HepG2 (cell line): ENCODE measurements around the gene MTHFR. TPM values are rescaled to one million over a fixed set of nuclear protein-coding genes. Genes with fewer than 3 reads are reported as not detected.

Source experiments
- ATAC-seq: fragments of 200-7000 bp; cut with Tn5 transposase; 3 replicates; pipeline ENCODE4 v1.9.1; 2020; ENCODE audit warnings: mild to moderate bottlenecking, moderate library complexity
- BruUV-seq: library from RNA; stranded (reverse); fragments of 400-500 nt; replicated peaks from 2 replicates; lab custom pipeline; 2021; lab: Mats Ljungman, UMichigan
- CTCF ChIA-PET: fragments of 300-600 bp; formaldehyde crosslinking; extraction: SDS; loops from one replicate; lab custom pipeline; 2021; ENCODE audit warnings: low total read pairs, inconsistent platforms, low intra/inter-chr PET ratio; lab: Yijun Ruan, JAX
- POLR2A ChIA-PET: fragments of 350-600 bp; sonication (Branson Sonifier 250); formaldehyde crosslinking; loops from one replicate; lab custom pipeline; 2020; ENCODE audit warnings: antibody characterized with exemption, inconsistent platforms; lab: Yijun Ruan, JAX
- DNase-seq: peaks from one replicate; pipeline ENCODE4 v3.0.0-alpha.2; 2015; ENCODE audit warnings: low spot score
- FAIRE-seq: peaks from 3 replicates; lab custom pipeline; 2011; peaks lifted over from hg19 to GRCh38; lab: Jason Lieb, UNC
- H2AFZ ChIP-seq: one replicate; pipeline ENCODE4 v1.6.1; 2011; ENCODE audit warnings: low read length, inconsistent platforms
- H3K27ac ChIP-seq: fragments of 300-600 bp; 3 replicates; pipeline ENCODE4 v1.8.0; 2011; ENCODE audit warnings: mixed run types, mild to moderate bottlenecking, mixed read lengths, low read length, inconsistent platforms; ENCODE audit not compliant: insufficient read depth; ENCODE audit errors: extremely low read length
- H3K27me3 ChIP-seq, 2 experiments: fragments of 200-600 bp in 1 of 2; 2 replicates in 1 of 2; 3 replicates in 1 of 2; pipeline versions ENCODE4 v1.6.0 to v1.8.0; 2011; ENCODE audit warnings: low read length in 2 of 2, mild to moderate bottlenecking in 2 of 2, moderate library complexity in 2 of 2, inconsistent platforms in 1 of 2; ENCODE audit not compliant: insufficient read depth in 2 of 2, control insufficient read depth in 1 of 2
- H3K36me3 ChIP-seq, 2 experiments: fragments of 200-600 bp in 1 of 2; replicated peaks in 1 of 2; 2 replicates in 1 of 2; 3 replicates in 1 of 2; pipeline versions ENCODE4 v1.5.1 to v1.8.0; 2011; ENCODE audit warnings: low read length in 2 of 2, inconsistent platforms in 1 of 2; ENCODE audit not compliant: insufficient read depth in 2 of 2, control insufficient read depth in 1 of 2
- H3K4me1 ChIP-seq: 2 replicates; pipeline ENCODE4 v1.5.1; 2012; ENCODE audit warnings: low read length, inconsistent platforms; ENCODE audit not compliant: insufficient read depth
- H3K4me2 ChIP-seq: 2 replicates; pipeline ENCODE4 v1.6.0; 2011; ENCODE audit warnings: low read depth, low read length, inconsistent platforms
- H3K4me3 ChIP-seq, 3 experiments: fragments of 200-600 bp in 1 of 3; sonication (generic), shearing (Covaris generic) in 1 of 3; replicated peaks in 1 of 3; 2 replicates each; pipeline ENCODE4 v1.5.1; 2011 to 2016; ENCODE audit warnings: low read length in 3 of 3, inconsistent platforms in 2 of 3, low read depth in 2 of 3, mild to moderate bottlenecking in 2 of 3, control low read depth in 1 of 3, mixed read lengths in 1 of 3; ENCODE audit not compliant: insufficient read depth in 1 of 3
- H3K79me2 ChIP-seq: one replicate; pipeline ENCODE4 v1.6.1; 2011; ENCODE audit warnings: low read length, inconsistent platforms; ENCODE audit not compliant: insufficient read depth
- H3K9ac ChIP-seq: 2 replicates; pipeline ENCODE4 v1.6.0; 2011; ENCODE audit warnings: mild to moderate bottlenecking, low read depth, low read length, inconsistent platforms; ENCODE audit not compliant: insufficient read depth
- H3K9me3 ChIP-seq: 2 replicates; pipeline ENCODE4 v1.5.1; 2012; ENCODE audit warnings: mild to moderate bottlenecking, low read length
- H4K20me1 ChIP-seq: 2 replicates; pipeline ENCODE4 v1.6.0; 2011; ENCODE audit warnings: inconsistent platforms, mild to moderate bottlenecking, low read length, moderate library complexity; ENCODE audit not compliant: insufficient read depth
- CREM ChIP-seq, 2 experiments: sonication (generic) in 1 of 2; formaldehyde crosslinking in 1 of 2; IDR thresholded peaks; 2 replicates each; pipeline versions ENCODE4 v1.4.0 to v1.6.1; 2016 to 2020; ENCODE audit warnings: antibody characterized with exemption in 1 of 2, mild to moderate bottlenecking in 1 of 2, missing genetic modification reagents in 1 of 2
- DMTF1 ChIP-seq: sonication (generic); formaldehyde crosslinking; IDR thresholded peaks from 2 replicates; pipeline ENCODE4 v1.4.0; 2020; ENCODE audit warnings: mild to moderate bottlenecking, missing genetic modification reagents
- ELF4 ChIP-seq: sonication (generic); formaldehyde crosslinking; IDR thresholded peaks from 2 replicates; pipeline ENCODE4 v1.5.0; 2020; ENCODE audit warnings: missing genetic modification reagents, mild to moderate bottlenecking, moderate library complexity, borderline replicate concordance
- FOSL2 ChIP-seq: sonication (generic); formaldehyde crosslinking; IDR thresholded peaks from 2 replicates; pipeline ENCODE4 v1.4.0; 2020; ENCODE audit warnings: missing genetic modification reagents
- FOXK2 ChIP-seq: fragments of 450-650 bp; IDR thresholded peaks from 2 replicates; pipeline ENCODE4 v1.6.1; 2016
- IKZF4 ChIP-seq: sonication (generic); formaldehyde crosslinking; IDR thresholded peaks from 2 replicates; pipeline ENCODE4 v1.5.1; 2020; ENCODE audit warnings: borderline replicate concordance, mild to moderate bottlenecking, low read depth, missing genetic modification reagents; ENCODE audit errors: not compliant biosample characterization
- KMT2A ChIP-seq: sonication (generic); formaldehyde crosslinking; IDR thresholded peaks from 2 replicates; pipeline ENCODE4 v1.4.0; 2020; ENCODE audit warnings: missing genetic modification reagents
- MTA3 ChIP-seq: sonication (generic); formaldehyde crosslinking; IDR thresholded peaks from 2 replicates; pipeline ENCODE4 v1.4.0; 2020; ENCODE audit warnings: missing genetic modification reagents
- MTERF4 ChIP-seq: sonication (generic); formaldehyde crosslinking; IDR thresholded peaks from 2 replicates; pipeline ENCODE4 v1.8.0; 2023; ENCODE audit warnings: mild to moderate bottlenecking, missing genetic modification reagents
- PBX3 ChIP-seq: sonication (generic); formaldehyde crosslinking; IDR thresholded peaks from 2 replicates; pipeline ENCODE4 v1.8.1; 2023; ENCODE audit warnings: missing genetic modification reagents, inconsistent platforms, borderline replicate concordance
- SMARCC2 ChIP-seq: fragments of 450-650 bp; IDR thresholded peaks from 2 replicates; pipeline ENCODE4 v1.6.1; 2017; ENCODE audit warnings: antibody characterized with exemption, mild to moderate bottlenecking
- ZBTB2 ChIP-seq: sonication (generic); formaldehyde crosslinking; IDR thresholded peaks from 2 replicates; pipeline ENCODE4 v1.8.0; 2022; ENCODE audit warnings: low read depth, missing genetic modification reagents
- ZNF253 ChIP-seq: sonication (generic); formaldehyde crosslinking; IDR thresholded peaks from 2 replicates; pipeline ENCODE4 v1.8.0; 2022; ENCODE audit warnings: mild to moderate bottlenecking, missing genetic modification reagents, borderline replicate concordance
- ZNF333 ChIP-seq: sonication (generic); formaldehyde crosslinking; IDR thresholded peaks from 2 replicates; pipeline ENCODE4 v1.4.0; 2020; ENCODE audit warnings: mild to moderate bottlenecking, missing genetic modification reagents, borderline replicate concordance
- ZNF34 ChIP-seq: sonication (generic); formaldehyde crosslinking; IDR thresholded peaks from 2 replicates; pipeline ENCODE4 v1.4.0; 2020; ENCODE audit warnings: mild to moderate bottlenecking, missing genetic modification reagents, borderline replicate concordance
- ZNF362 ChIP-seq: sonication (generic); formaldehyde crosslinking; IDR thresholded peaks from 2 replicates; pipeline ENCODE4 v1.4.0; 2020; ENCODE audit warnings: missing genetic modification reagents, mild to moderate bottlenecking, borderline replicate concordance
- ZNF652 ChIP-seq: IDR thresholded peaks from 2 replicates; pipeline ENCODE4 v1.6.1; 2016; ENCODE audit warnings: low read depth, borderline replicate concordance
- ZNF709 ChIP-seq: sonication (generic); formaldehyde crosslinking; IDR thresholded peaks from 2 replicates; pipeline ENCODE4 v1.5.0; 2020; ENCODE audit warnings: mild to moderate bottlenecking, missing genetic modification reagents
- WGBS: methylation state at CpG from one replicate; pipeline ENCODE4 v1.1.6; 2017; ENCODE audit warnings: low lambda C conversion rate; 5-methylcytosine and 5-hydroxymethylcytosine counted together
- in situ Hi-C: cut with HindIII; loops from 2 replicates; pipeline ENCODE4 v1.10.0; 2017; ENCODE audit warnings: low pct_unique_long_range_greater_than_20kb; ENCODE audit not compliant: extremely low pct_ligation_motif_present
- intact Hi-C: fragments of 100-400 bp; cut with micrococcal nuclease; formaldehyde crosslinking; loops from one replicate; pipeline ENCODE4 v1.10.0; 2022; ENCODE audit not compliant: unreplicated experiment
- polyA plus RNA-seq, 8 experiments: library from polyadenylated mRNA; depleted of rRNA in 3 of 8; stranded (reverse) in 7 of 8; unstranded in 1 of 8; fragments of >200 nt; fragmentation: Illumina TruSeq in 4 of 8; extraction: Trizol in 4 of 8; gene quantifications; 2 replicates each; pipeline versions ENCODE4 v1.2.1 to v1.2.3, GENCODE V29; 2011 to 2016; ENCODE audit warnings: low read depth in 4 of 8, missing spikeins in 1 of 8, mixed read lengths in 1 of 8; ENCODE audit not compliant: insufficient read depth in 1 of 8
- total RNA-seq, 5 experiments: library from RNA; depleted of rRNA; stranded (reverse); fragments of >200 nt; fragmentation: Illumina TruSeq; extraction: Trizol; gene quantifications; 2 replicates each; pipeline ENCODE4 v1.2.3, GENCODE V29; 2016; ENCODE audit warnings: low read depth in 1 of 5

The MTHFR gene
- total and polyA plus RNA-seq, 2 of the 13 experiments (the other 11 are each of a cell fraction or from before 2014, with no cell fraction given): 3.8 to 8.2 TPM

- TF ChIP-seq MTERF4 (CRISPR knock-in tag) (no peak), ZBTB2 (no peak), ZNF652 (CRISPR knock-in tag) (no peak), ZNF253 (no peak), ZNF34 (no peak), IKZF4 (CRISPR knock-in tag) (no peak), PBX3 (CRISPR knock-in tag) (no peak), SMARCC2 (no peak), CREM (IDR thresholded peaks at IDR 0.05) (no peak), CREM (CRISPR knock-in tag; IDR thresholded peaks at IDR 0.05) (no peak), MTA3 (CRISPR knock-in tag) (no peak)
These were observed 5.9 kb downstream of the MTHFR start (continued) for GRCh38 chr1:11799896-11800295.

GRCh38 chr1:11799099-11799498 is 6.7 kb downstream of the MTHFR start:
- Histone ChIP-seq H4K20me1 (no peaks in the 10 kb centered on the region), H3K79me2 (no peaks in the 10 kb centered on the region), H2AFZ (no peak overlapping the region), H3K4me1 (peaks cover 23% of the 10 kb centered on the region), H3K9ac (no peak overlapping the region), H3K4me2 (no peak overlapping the region), H3K27ac (no peak overlapping the region), H3K9me3 (no peaks in the 10 kb centered on the region), H3K36me3 (peaks cover 5 to 17% of the 10 kb centered on the region in 2 experiments; a peak in 1 of 5 replicates), H3K4me3 (no peak overlapping the region), H3K27me3 (no peaks in the 10 kb centered on the region)
- CTCF ChIA-PET: no interaction called here
- BruUV-seq: no TSS peak
- 93% methylated on average over 4 of the region's 5 CpGs for WGBS
- in situ Hi-C loops (no loop called here), intact Hi-C loops (no loop called here)
- DNase-seq (no peak), FAIRE-seq (no peak), ATAC-seq (no peak)
- POLR2A ChIA-PET: no interaction called here
- no peak for TF ChIP-seq ZNF362 (CRISPR knock-in tag)
- no peak for TF ChIP-seq ELF4 (CRISPR knock-in tag)
- no peak for TF ChIP-seq ZNF709 (CRISPR knock-in tag)
- TF ChIP-seq ZNF333 (CRISPR knock-in tag): no peak
- TF ChIP-seq DMTF1 (CRISPR knock-in tag): no peak
- no peak for TF ChIP-seq FOXK2
- no peak for TF ChIP-seq FOSL2 (CRISPR knock-in tag)
- no peak for TF ChIP-seq KMT2A (CRISPR knock-in tag)
